ENCODE data around the gene SPAG17. TPM values are rescaled to one million over a fixed set of nuclear protein-coding genes. Genes with fewer than 3 reads are reported as not detected.

Gene SPAG17
- polyA plus RNA-seq, 1 experiment: not detected

- no peak for DNase-seq (ENCODE audit: low read depth, low spot score)
- Histone ChIP-seq H3K9me3 (ENCODE audit: control insufficient read depth, insufficient read depth, low read length) (no peaks in the 10 kb centered on the region), H3K4me3 (ENCODE audit: low read depth, low read length) (no peak overlapping the region), H3K27me3 (ENCODE audit: control insufficient read depth, insufficient read depth, low read length) (no peaks in the 10 kb centered on the region), H3K27ac (ENCODE audit: low read depth, low read length) (no peak overlapping the region)
- ChIA-PET CTCF (no interaction called here), POLR2A (no interaction called here)
- TF ChIP-seq CTCF (IDR thresholded peaks at IDR 0.05; ENCODE audit: low read depth, low read length): no peak
Measured at GRCh38 chr1:118032883-118033282, 152.1 kb downstream of the SPAG17 start.

GRCh38 chr1:118028267-118028666 lies 156.8 kb downstream of the SPAG17 start:
- no peak overlapping the region for H3K27ac ChIP-seq (ENCODE audit: low read depth, low read length)
- ChIA-PET POLR2A (no interaction called here), CTCF (no interaction called here)
- TF ChIP-seq CTCF (IDR thresholded peaks at IDR 0.05; ENCODE audit: low read depth, low read length): no peak
- no peaks in the 10 kb centered on the region for H3K27me3 ChIP-seq (ENCODE audit: control insufficient read depth, insufficient read depth, low read length)
- no peak for DNase-seq (ENCODE audit: low read depth, low spot score)
- H3K9me3 ChIP-seq (ENCODE audit: control insufficient read depth, insufficient read depth, low read length): no peaks in the 10 kb centered on the region
- no peak overlapping the region for H3K4me3 ChIP-seq (ENCODE audit: low read depth, low read length)

GRCh38 chr1:118023199-118023598 lies 161.8 kb downstream of the SPAG17 start:
- H3K9me3 ChIP-seq (ENCODE audit: control insufficient read depth, insufficient read depth, low read length): no peaks in the 10 kb centered on the region
- TF ChIP-seq CTCF (IDR thresholded peaks at IDR 0.05; ENCODE audit: low read depth, low read length): no peak
- H3K27ac ChIP-seq (ENCODE audit: low read depth, low read length): no peak overlapping the region
- DNase-seq (ENCODE audit: low read depth, low spot score): no peak
- no peaks in the 10 kb centered on the region for H3K27me3 ChIP-seq (ENCODE audit: control insufficient read depth, insufficient read depth, low read length)
- ChIA-PET POLR2A (no interaction called here), CTCF (no interaction called here)
- H3K4me3 ChIP-seq (ENCODE audit: low read depth, low read length): no peak overlapping the region

- no peaks in the 10 kb centered on the region for H3K9me3 ChIP-seq (ENCODE audit: control insufficient read depth, insufficient read depth, low read length)
- no peak overlapping the region for H3K27ac ChIP-seq (ENCODE audit: low read depth, low read length)
- H3K4me3 ChIP-seq (ENCODE audit: low read depth, low read length): no peak overlapping the region
- POLR2A ChIA-PET: no interaction called here
- no peak for DNase-seq (ENCODE audit: low read depth, low spot score)
- no peak for TF ChIP-seq CTCF (IDR thresholded peaks at IDR 0.05; ENCODE audit: low read depth, low read length)
- CTCF ChIA-PET: no interaction called here
- no peaks in the 10 kb centered on the region for H3K27me3 ChIP-seq (ENCODE audit: control insufficient read depth, insufficient read depth, low read length)
Measured at GRCh38 chr1:118021668-118022067, 163.4 kb downstream of the SPAG17 start.

GRCh38 chr1:118018060-118018459 lies 167.0 kb downstream of the SPAG17 start:
- ChIA-PET CTCF (no interaction called here), POLR2A (no interaction called here)
- no peak overlapping the region for H3K4me3 ChIP-seq (ENCODE audit: low read depth, low read length)
- H3K27ac ChIP-seq (ENCODE audit: low read depth, low read length): no peak overlapping the region
- DNase-seq (ENCODE audit: low read depth, low spot score): no peak
- TF ChIP-seq CTCF (IDR thresholded peaks at IDR 0.05; ENCODE audit: low read depth, low read length): no peak
- no peaks in the 10 kb centered on the region for H3K9me3 ChIP-seq (ENCODE audit: control insufficient read depth, insufficient read depth, low read length)
- no peaks in the 10 kb centered on the region for H3K27me3 ChIP-seq (ENCODE audit: control insufficient read depth, insufficient read depth, low read length)

Measured in AG04450 (cell line).